Gastrocnemius medialis (tissue), 4 donors: Measurements from ENCODE around the gene NTRK1.

ENCODE experiments used
- POLR2A ChIP-seq, 2 donors: fragments of 450-650 bp; IDR thresholded peaks; one replicate each; pipeline ENCODE4 v1.6.1; 2017; ENCODE audit warnings: antibody characterized with exemption in 2 of 2, mild to moderate bottlenecking in 2 of 2, moderate library complexity in 2 of 2
- TF ChIP-seq, protein P1 (sequence below), 5 experiments: fragments of 450-650 bp in 3 of 5; fragments of 200-600 bp in 2 of 5; sonication (generic) in 2 of 5; IDR thresholded peaks in 4 of 5; conservative IDR thresholded peaks in 1 of 5; 1 replicate in 4 of 5; 2 replicates in 1 of 5; pipeline ENCODE4 v1.5.1; 2016 to 2019; ENCODE audit warnings: antibody characterized with exemption in 5 of 5, mild to moderate bottlenecking in 3 of 5, moderate library complexity in 3 of 5

- TF ChIP-seq, protein P1, sequence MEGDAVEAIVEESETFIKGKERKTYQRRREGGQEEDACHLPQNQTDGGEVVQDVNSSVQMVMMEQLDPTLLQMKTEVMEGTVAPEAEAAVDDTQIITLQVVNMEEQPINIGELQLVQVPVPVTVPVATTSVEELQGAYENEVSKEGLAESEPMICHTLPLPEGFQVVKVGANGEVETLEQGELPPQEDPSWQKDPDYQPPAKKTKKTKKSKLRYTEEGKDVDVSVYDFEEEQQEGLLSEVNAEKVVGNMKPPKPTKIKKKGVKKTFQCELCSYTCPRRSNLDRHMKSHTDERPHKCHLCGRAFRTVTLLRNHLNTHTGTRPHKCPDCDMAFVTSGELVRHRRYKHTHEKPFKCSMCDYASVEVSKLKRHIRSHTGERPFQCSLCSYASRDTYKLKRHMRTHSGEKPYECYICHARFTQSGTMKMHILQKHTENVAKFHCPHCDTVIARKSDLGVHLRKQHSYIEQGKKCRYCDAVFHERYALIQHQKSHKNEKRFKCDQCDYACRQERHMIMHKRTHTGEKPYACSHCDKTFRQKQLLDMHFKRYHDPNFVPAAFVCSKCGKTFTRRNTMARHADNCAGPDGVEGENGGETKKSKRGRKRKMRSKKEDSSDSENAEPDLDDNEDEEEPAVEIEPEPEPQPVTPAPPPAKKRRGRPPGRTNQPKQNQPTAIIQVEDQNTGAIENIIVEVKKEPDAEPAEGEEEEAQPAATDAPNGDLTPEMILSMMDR (IDR thresholded peaks at IDR 0.05 in 4 of 5, conservative IDR thresholded peaks at IDR 0.05 in 1 of 5) = no peak
- no peak for TF ChIP-seq POLR2A (IDR thresholded peaks at IDR 0.05)
Observed at GRCh38 chr1:156842618-156843300, 17.9 kb upstream of the NTRK1 start.
